SK-N-SH (cell line): Measurements from ENCODE around the gene MAPT. TPM values are rescaled to one million over a fixed set of nuclear protein-coding genes. Genes with fewer than 3 reads are reported as not detected.

Experiments used
- CTCF ChIA-PET: fragments of 300-600, 350-600 bp; formaldehyde crosslinking; extraction: SDS; loops from one replicate; lab custom pipeline; 2021; lab: Yijun Ruan, JAX
- POLR2A ChIA-PET: fragments of 350-600 bp; sonication (Branson Sonifier 250); formaldehyde crosslinking; extraction: SDS; loops from one replicate; lab custom pipeline; 2020; ENCODE audit warnings: antibody characterized with exemption, inconsistent platforms; lab: Yijun Ruan, JAX
- DNase-seq: peaks from one replicate; pipeline ENCODE4 v3.0.0; 2012
- H2AFZ ChIP-seq: fragments of 200-600 bp; sonication (generic); 2 replicates; pipeline ENCODE4 v1.8.1; 2016; ENCODE audit warnings: antibody characterized with exemption, mild to moderate bottlenecking, low read depth
- H3F3A ChIP-seq: fragments of 200-600 bp; sonication (generic); replicated peaks from 2 replicates; pipeline ENCODE3; 2016; ENCODE audit warnings: antibody characterized with exemption, mild to moderate bottlenecking; ENCODE audit not compliant: insufficient read depth
- H3K27ac ChIP-seq, 2 experiments: fragments of 200-500 bp in 1 of 2; fragments of 200-600 bp in 1 of 2; sonication (Bioruptor generic) in 1 of 2; sonication (generic), shearing (Covaris generic) in 1 of 2; 2 replicates each; pipeline versions ENCODE4 v1.5.1 to v1.6.1; 2014 to 2016; ENCODE audit warnings: low read depth in 2 of 2, inconsistent platforms in 1 of 2, low read length in 1 of 2, mild to moderate bottlenecking in 1 of 2, mixed read lengths in 1 of 2
- H3K27me3 ChIP-seq: fragments of 200-600 bp; sonication (generic), shearing (Covaris generic); 2 replicates; pipeline ENCODE4 v1.6.1; 2016; ENCODE audit warnings: mixed run types; ENCODE audit not compliant: insufficient read depth
- H3K36me3 ChIP-seq, 2 experiments: fragments of 200-500 bp in 1 of 2; fragments of 200-600 bp in 1 of 2; sonication (Bioruptor generic) in 1 of 2; sonication (generic) in 1 of 2; replicated peaks in 1 of 2; 2 replicates each; pipeline versions ENCODE3 to v1.5.1; 2014 to 2016; ENCODE audit warnings: low read length in 1 of 2, mild to moderate bottlenecking in 1 of 2; ENCODE audit not compliant: insufficient read depth in 2 of 2, control insufficient read depth in 1 of 2
- H3K4me1 ChIP-seq, 2 experiments: fragments of 200-500 bp in 1 of 2; fragments of 200-600 bp in 1 of 2; sonication (Bioruptor generic) in 1 of 2; sonication (generic), shearing (Covaris generic) in 1 of 2; 2 replicates each; pipeline versions ENCODE4 v1.5.1 to v1.6.1; 2014 to 2016; ENCODE audit warnings: low read depth in 1 of 2, low read length in 1 of 2, mixed run types in 1 of 2; ENCODE audit not compliant: insufficient read depth in 2 of 2, control insufficient read depth in 1 of 2
- H3K4me2 ChIP-seq: fragments of 200-600 bp; sonication (generic), shearing (Covaris generic); 2 replicates; pipeline ENCODE4 v1.6.1; 2017; ENCODE audit warnings: mixed run types
- H3K4me3 ChIP-seq, 2 experiments: fragments of 200-500 bp in 1 of 2; fragments of 200-600 bp in 1 of 2; sonication (Bioruptor generic) in 1 of 2; sonication (generic), shearing (Covaris generic) in 1 of 2; 2 replicates each; pipeline versions ENCODE4 v1.5.1 to v1.8.1; 2014 to 2016; ENCODE audit warnings: low read depth in 2 of 2, inconsistent platforms in 1 of 2, low read length in 1 of 2, mild to moderate bottlenecking in 1 of 2, mixed read lengths in 1 of 2, moderate library complexity in 1 of 2
- H3K79me2 ChIP-seq: fragments of 200-600 bp; sonication (generic); 2 replicates; pipeline ENCODE4 v1.8.1; 2017; ENCODE audit warnings: mild to moderate bottlenecking; ENCODE audit not compliant: insufficient read depth
- H3K9ac ChIP-seq: fragments of 200-600 bp; sonication (generic); 2 replicates; pipeline ENCODE4 v1.6.1; 2017; ENCODE audit warnings: mixed run types
- H3K9me2 ChIP-seq: fragments of 200-600 bp; sonication (generic); 2 replicates; pipeline ENCODE4 v1.6.1; 2017; ENCODE audit warnings: mixed run types
- H3K9me3 ChIP-seq: fragments of 200-600 bp; sonication (generic); 2 replicates; pipeline ENCODE4 v1.6.1; 2017; ENCODE audit warnings: mixed run types, mild to moderate bottlenecking, moderate library complexity
- H4K20me1 ChIP-seq: fragments of 200-600 bp; sonication (generic); 2 replicates; pipeline ENCODE4 v1.6.1; 2017; ENCODE audit warnings: mild to moderate bottlenecking, mixed run types; ENCODE audit not compliant: insufficient read depth
- EP300 ChIP-seq, 2 experiments: IDR thresholded peaks; 2 replicates each; pipeline versions ENCODE4 v1.4.0 to v1.6.1; 2012; ENCODE audit warnings: borderline replicate concordance in 1 of 2, low read depth in 1 of 2, low read length in 1 of 2
- FOSL2 ChIP-seq: IDR thresholded peaks from 2 replicates; pipeline ENCODE4 v1.4.0; 2012; ENCODE audit warnings: low read depth, mild to moderate bottlenecking, moderate library complexity, borderline replicate concordance
- FOXM1 ChIP-seq: IDR thresholded peaks from 2 replicates; pipeline ENCODE4 v1.4.0; 2012; ENCODE audit warnings: low read depth, mild to moderate bottlenecking
- GABPA ChIP-seq: IDR thresholded peaks from 2 replicates; pipeline ENCODE4 v1.4.0; 2012; ENCODE audit warnings: low read depth, mild to moderate bottlenecking
- GATA2 ChIP-seq: sonication (generic); formaldehyde crosslinking; IDR thresholded peaks from 2 replicates; pipeline ENCODE4 v1.5.0; 2020; ENCODE audit warnings: mild to moderate bottlenecking, missing genetic modification reagents
- MAX ChIP-seq: IDR thresholded peaks from 2 replicates; pipeline ENCODE4 v1.4.0; 2012; ENCODE audit warnings: low read depth
- MEF2A ChIP-seq: IDR thresholded peaks from 2 replicates; pipeline ENCODE4 v1.4.0; 2012; ENCODE audit warnings: low read depth, borderline replicate concordance
- MXI1 ChIP-seq: IDR thresholded peaks from 2 replicates; pipeline ENCODE4 v1.6.1; 2012; ENCODE audit warnings: mild to moderate bottlenecking, low read depth, low read length, improper control_type of control experiment
- RAD21 ChIP-seq: IDR thresholded peaks from 2 replicates; pipeline ENCODE4 v1.6.1; 2012; ENCODE audit warnings: mild to moderate bottlenecking, low read length
- RCOR1 ChIP-seq: fragments of 150-350 bp; IDR thresholded peaks from 2 replicates; pipeline ENCODE4 v1.6.1; 2017; ENCODE audit warnings: antibody characterized with exemption, low read length
- SIN3A ChIP-seq: IDR thresholded peaks from 2 replicates; pipeline ENCODE4 v1.6.1; 2012; ENCODE audit warnings: low read depth, mild to moderate bottlenecking, low read length, moderate library complexity, borderline replicate concordance
- SMC3 ChIP-seq: IDR thresholded peaks from 2 replicates; pipeline ENCODE4 v1.6.1; 2012; ENCODE audit warnings: low read depth, low read length, improper control_type of control experiment
- TAF1 ChIP-seq: IDR thresholded peaks from 2 replicates; pipeline ENCODE4 v1.6.1; 2012; ENCODE audit warnings: low read depth, mild to moderate bottlenecking, low read length, moderate library complexity, borderline replicate concordance
- TCF12 ChIP-seq: IDR thresholded peaks from 2 replicates; pipeline ENCODE4 v1.4.0; 2012
- USF1 ChIP-seq: IDR thresholded peaks from 2 replicates; pipeline ENCODE4 v1.4.0; 2012; ENCODE audit warnings: low read depth, borderline replicate concordance
- USF2 ChIP-seq: fragments of 150-350 bp; IDR thresholded peaks from 2 replicates; pipeline ENCODE4 v1.6.1; 2017; ENCODE audit warnings: antibody characterized with exemption, low read length, low read depth, borderline replicate concordance
- YY1 ChIP-seq: IDR thresholded peaks from 2 replicates; pipeline ENCODE4 v1.4.0; 2012; ENCODE audit warnings: low read depth, mild to moderate bottlenecking
- WGBS: methylation state at CpG from one replicate; pipeline ENCODE4 v1.1.6; 2017; ENCODE audit warnings: low lambda C conversion rate; 5-methylcytosine and 5-hydroxymethylcytosine counted together
- polyA plus RNA-seq, 3 experiments: library from polyadenylated mRNA; depleted of rRNA; stranded (reverse); fragments of >200 nt; gene quantifications; 2 replicates each; pipeline ENCODE4 v1.2.3, GENCODE V29; 2012

The MAPT gene
- polyA plus RNA-seq, 1 of the 3 experiments (the other 2 are of a cell fraction) = 0.74 TPM

DNA sequence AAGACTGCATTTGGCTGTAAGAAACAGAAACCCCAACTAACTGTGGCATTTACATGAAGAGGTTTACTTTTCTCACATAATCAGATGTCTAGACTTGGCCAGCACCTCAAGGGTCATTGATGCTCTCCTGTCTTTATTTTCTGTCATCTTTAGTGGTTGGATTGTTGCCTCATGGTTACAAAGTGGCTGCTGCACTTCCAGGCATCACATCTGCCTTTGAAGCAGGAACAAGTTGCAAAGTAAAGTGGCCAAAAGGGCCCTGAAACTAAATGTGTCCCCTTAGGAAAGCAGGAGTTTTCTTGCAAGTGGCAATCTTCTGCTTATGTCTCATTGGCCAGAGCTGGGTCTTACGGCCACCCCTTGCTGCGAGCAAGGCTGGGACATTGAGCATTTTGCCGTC, 78.2 kb downstream of the MAPT start:
- 59% methylated on average over 3 of the region's 3 CpGs for WGBS
- Histone ChIP-seq H3K27me3 (peaks cover 15% of the 10 kb centered on the region; the same call in 1 of the 2 replicates), H3K27ac (no peak overlapping the region), H3F3A (no peaks in the 10 kb centered on the region), H3K9ac (no peak overlapping the region), H4K20me1 (no peaks in the 10 kb centered on the region), H3K9me3 (no peaks in the 10 kb centered on the region), H3K4me1 (no peaks in the 10 kb centered on the region; a peak in 1 of 4 replicates), H3K4me3 (no peak overlapping the region), H3K79me2 (no peaks in the 10 kb centered on the region), H3K36me3 (no peaks in the 10 kb centered on the region), H3K9me2 (no peaks in the 10 kb centered on the region), H3K4me2 (no peak overlapping the region), H2AFZ (no peak overlapping the region)
- DNase-seq = no peak
- CTCF ChIA-PET = no interaction called here
- POLR2A ChIA-PET = no interaction called here
- no peak for TF ChIP-seq MAX
- no peak for TF ChIP-seq MEF2A
- TF ChIP-seq EP300 (IDR thresholded peaks at IDR 0.05; ENCODE audit: borderline replicate concordance in 1 of 2, low read depth in 1 of 2, low read length in 1 of 2) = no peak
- TF ChIP-seq SMC3 = no peak
- TF ChIP-seq TCF12 = no peak
- TF ChIP-seq USF2 = no peak
- no peak for TF ChIP-seq GATA2 (CRISPR knock-in tag)

- Histone ChIP-seq H3K4me2 (no peak overlapping the region), H3K4me3 (no peak overlapping the region), H3K27ac (no peak overlapping the region), H2AFZ (no peak overlapping the region), H3K9me3 (no peaks in the 10 kb centered on the region), H3K4me1 (no peaks in the 10 kb centered on the region; a peak in 1 of 4 replicates), H3K36me3 (no peaks in the 10 kb centered on the region), H3K79me2 (no peaks in the 10 kb centered on the region), H3K9me2 (no peaks in the 10 kb centered on the region), H3F3A (no peaks in the 10 kb centered on the region), H3K9ac (no peak overlapping the region), H3K27me3 (peaks cover 8% of the 10 kb centered on the region; the same call in 1 of the 2 replicates), H4K20me1 (no peaks in the 10 kb centered on the region)
- ChIA-PET CTCF (no interaction called here), POLR2A (no interaction called here)
- TF ChIP-seq FOXM1 (no peak), YY1 (no peak), RCOR1 (no peak), SIN3A (no peak), SMC3 (no peak), TAF1 (no peak), FOSL2 (no peak), MXI1 (no peak), GATA2 (CRISPR knock-in tag) (no peak), RAD21 (no peak), USF1 (no peak), GABPA (no peak)
- no peak for DNase-seq
- WGBS = 63% methylated on average over 12 of the region's 12 CpGs
These were observed 78.9 kb downstream of the MAPT start for GRCh38 chr17:45973099-45973780.
